Gastrocnemius medialis (tissue), 4 donors: ENCODE results near the gene CHCHD3. TPM values are rescaled to one million over a fixed set of nuclear protein-coding genes. Genes with fewer than 3 reads are reported as not detected.
"Not testable (repeated sequence)": the region's sequence is repeated elsewhere in the genome, so short reads cannot be mapped to it uniquely, and the experiment has no call there.

Experiments
- ATAC-seq, 2 donors: fragments of 150-250 bp; one replicate each; pipeline ENCODE4 v1.9.1; 2016
- DNase-seq, 2 donors: peaks; one replicate each; pipeline ENCODE4 v3.0.0-alpha.2; 2019
- H3K27ac ChIP-seq, 4 donors: fragments of 200-600 bp; sonication (generic); 1 replicate in 1 of 4; 2 replicates in 3 of 4; pipeline ENCODE4 v1.5.1; 2016 to 2018; ENCODE audit warnings: mild to moderate bottlenecking in 2 of 4, moderate library complexity in 1 of 4
- H3K27me3 ChIP-seq, 3 donors: fragments of 200-600 bp; sonication (generic) in 2 of 3; 1 replicate in 1 of 3; 2 replicates in 2 of 3; pipeline versions ENCODE4 v1.5.1 to v1.6.0; 2016 to 2019; ENCODE audit warnings: mild to moderate bottlenecking in 1 of 3, moderate library complexity in 1 of 3
- H3K36me3 ChIP-seq, 2 donors: fragments of 200-600 bp; sonication (generic) in 1 of 2; one replicate each; pipeline ENCODE4 v1.5.1; 2017 to 2018
- H3K4me1 ChIP-seq, 2 donors: fragments of 200-600 bp; sonication (generic) in 1 of 2; one replicate each; pipeline ENCODE4 v1.5.1; 2016 to 2017; ENCODE audit warnings: mild to moderate bottlenecking in 2 of 2
- H3K4me3 ChIP-seq, 4 donors: fragments of 200-600 bp; sonication (generic) in 3 of 4; 1 replicate in 1 of 4; 2 replicates in 3 of 4; pipeline ENCODE4 v1.5.1; 2016 to 2019; ENCODE audit warnings: mild to moderate bottlenecking in 2 of 4
- H3K9me3 ChIP-seq, 3 donors: fragments of 200-600 bp; sonication (generic) in 2 of 3; 1 replicate in 1 of 3; 2 replicates in 2 of 3; pipeline ENCODE4 v1.5.1; 2016 to 2019
- POLR2A ChIP-seq, 2 donors: fragments of 450-650 bp; IDR thresholded peaks; one replicate each; pipeline ENCODE4 v1.6.1; 2017; ENCODE audit warnings: antibody characterized with exemption in 2 of 2, mild to moderate bottlenecking in 2 of 2, moderate library complexity in 2 of 2
- in situ Hi-C, 4 donors: fragments of 200-750 bp; cut with MboI; loops; one replicate each; pipeline versions ENCODE4 v1.15.0 to v1.8.0; 2017; ENCODE audit warnings: low sequenced_read_pairs in 4 of 4
- intact Hi-C: fragments of 100-400 bp; cut with DNase I; formaldehyde crosslinking; loops from one replicate; pipeline ENCODE4 v1.15.1; 2023; ENCODE audit warnings: low total_unique reads
- total RNA-seq, 4 donors: library from RNA; depleted of rRNA; stranded (reverse); fragments of >200 nt; gene quantifications; one replicate each; pipeline versions ENCODE4 v1.1.0 to v1.2.3, GENCODE V29; 2016
- TF ChIP-seq, protein P1 (sequence below), 5 experiments: fragments of 450-650 bp in 3 of 5; fragments of 200-600 bp in 2 of 5; sonication (generic) in 2 of 5; IDR thresholded peaks in 4 of 5; conservative IDR thresholded peaks in 1 of 5; 1 replicate in 4 of 5; 2 replicates in 1 of 5; pipeline ENCODE4 v1.5.1; 2016 to 2019; ENCODE audit warnings: antibody characterized with exemption in 5 of 5, mild to moderate bottlenecking in 3 of 5, moderate library complexity in 3 of 5

The CHCHD3 gene
- total RNA-seq, 4 donors from 2014 or later = 110 to 177 (median 131) TPM

DNA sequence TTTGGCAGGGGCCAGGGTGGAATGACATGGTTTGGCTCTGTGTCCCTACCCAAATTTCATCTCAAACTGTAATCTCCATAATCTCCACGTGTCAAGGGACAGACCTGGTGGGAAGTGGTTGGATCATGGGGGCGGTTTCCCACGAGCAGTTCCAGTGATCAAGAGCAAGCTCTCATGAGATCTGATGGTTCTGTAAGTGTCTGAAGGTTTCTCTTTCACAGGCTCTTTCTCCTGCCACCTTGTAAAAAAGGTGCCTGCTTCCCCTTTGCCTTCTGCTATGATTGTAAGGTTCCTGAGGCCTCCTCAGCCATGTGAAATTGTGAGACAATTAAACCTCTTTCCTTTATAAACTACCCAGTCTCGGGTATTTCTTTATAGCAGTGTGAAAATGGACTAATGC, 188.3 kb downstream of the CHCHD3 start:
- in situ Hi-C loops = no loop called here
- DNase-seq = no peak

DNA sequence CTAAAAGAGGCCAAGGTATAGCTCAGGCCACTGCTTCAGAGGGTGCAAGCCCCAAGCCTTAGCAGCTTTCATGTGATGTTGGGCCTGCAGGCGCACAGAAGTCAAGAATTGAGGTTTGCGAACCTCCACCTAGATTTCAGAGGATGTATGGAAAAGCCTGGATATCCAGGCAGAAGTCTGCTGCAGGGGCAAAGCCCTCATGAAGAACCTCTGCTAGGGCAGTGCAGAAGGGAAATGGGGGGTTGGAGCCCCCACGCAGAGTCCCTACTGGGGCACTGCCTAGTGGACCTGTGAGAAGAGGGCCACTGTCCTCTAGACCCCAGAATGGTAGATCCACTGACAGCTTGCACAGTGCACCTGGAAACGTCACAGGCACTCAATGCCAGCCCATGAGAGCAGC, 189.1 kb downstream of the CHCHD3 start:
- H3K9me3 ChIP-seq, intact Hi-C loops, H3K4me1 ChIP-seq, DNase-seq, H3K4me3 ChIP-seq, ATAC-seq, H3K27me3 ChIP-seq, H3K27ac ChIP-seq, H3K36me3 ChIP-seq, in situ Hi-C loops: not testable (repeated sequence)

More for the DNA sequence above, 188.3 kb downstream of the CHCHD3 start:
- no peaks in the 10 kb centered on the region for H3K4me1 ChIP-seq
- no peaks in the 10 kb centered on the region for H3K27me3 ChIP-seq
- no peak for ATAC-seq
- no peaks in the 10 kb centered on the region for H3K9me3 ChIP-seq
- H3K4me3 ChIP-seq = no peak overlapping the region
- H3K36me3 ChIP-seq = no peaks in the 10 kb centered on the region
- no peak overlapping the region for H3K27ac ChIP-seq
- intact Hi-C loops = no loop called here
- no peak for TF ChIP-seq POLR2A (IDR thresholded peaks at IDR 0.05)
- TF ChIP-seq, protein P1, sequence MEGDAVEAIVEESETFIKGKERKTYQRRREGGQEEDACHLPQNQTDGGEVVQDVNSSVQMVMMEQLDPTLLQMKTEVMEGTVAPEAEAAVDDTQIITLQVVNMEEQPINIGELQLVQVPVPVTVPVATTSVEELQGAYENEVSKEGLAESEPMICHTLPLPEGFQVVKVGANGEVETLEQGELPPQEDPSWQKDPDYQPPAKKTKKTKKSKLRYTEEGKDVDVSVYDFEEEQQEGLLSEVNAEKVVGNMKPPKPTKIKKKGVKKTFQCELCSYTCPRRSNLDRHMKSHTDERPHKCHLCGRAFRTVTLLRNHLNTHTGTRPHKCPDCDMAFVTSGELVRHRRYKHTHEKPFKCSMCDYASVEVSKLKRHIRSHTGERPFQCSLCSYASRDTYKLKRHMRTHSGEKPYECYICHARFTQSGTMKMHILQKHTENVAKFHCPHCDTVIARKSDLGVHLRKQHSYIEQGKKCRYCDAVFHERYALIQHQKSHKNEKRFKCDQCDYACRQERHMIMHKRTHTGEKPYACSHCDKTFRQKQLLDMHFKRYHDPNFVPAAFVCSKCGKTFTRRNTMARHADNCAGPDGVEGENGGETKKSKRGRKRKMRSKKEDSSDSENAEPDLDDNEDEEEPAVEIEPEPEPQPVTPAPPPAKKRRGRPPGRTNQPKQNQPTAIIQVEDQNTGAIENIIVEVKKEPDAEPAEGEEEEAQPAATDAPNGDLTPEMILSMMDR (IDR thresholded peaks at IDR 0.05 in 4 of 5, conservative IDR thresholded peaks at IDR 0.05 in 1 of 5) = no peak

DNA sequence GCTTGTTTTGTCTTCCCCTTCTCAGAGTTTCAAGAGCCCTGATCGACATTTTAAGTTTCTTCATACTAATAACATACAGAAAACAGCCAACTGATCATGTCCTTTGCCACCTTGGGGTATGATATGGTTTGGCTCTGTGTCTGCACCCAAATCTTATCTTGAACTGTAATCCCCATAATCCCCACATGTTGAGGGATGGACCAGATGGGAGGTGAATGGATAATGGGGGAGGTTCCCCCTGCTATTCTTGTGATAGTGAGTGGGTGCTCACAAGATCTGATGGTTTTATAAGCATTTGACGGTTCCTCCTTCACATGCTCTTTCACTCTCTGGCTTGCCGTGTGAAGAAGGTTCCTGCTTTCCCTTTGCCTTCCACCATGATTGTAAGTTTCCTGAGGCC, 190.3 kb downstream of the CHCHD3 start:
- ATAC-seq = no peak
- Histone ChIP-seq H3K27ac (no peak overlapping the region), H3K4me1 (no peaks in the 10 kb centered on the region), H3K36me3 (no peaks in the 10 kb centered on the region), H3K27me3 (no peaks in the 10 kb centered on the region), H3K9me3 (no peaks in the 10 kb centered on the region), H3K4me3 (no peak overlapping the region)
- no peak for DNase-seq
- TF ChIP-seq POLR2A (IDR thresholded peaks at IDR 0.05) = no peak
- in situ Hi-C loops = no loop called here
- intact Hi-C loops = no loop called here

DNA sequence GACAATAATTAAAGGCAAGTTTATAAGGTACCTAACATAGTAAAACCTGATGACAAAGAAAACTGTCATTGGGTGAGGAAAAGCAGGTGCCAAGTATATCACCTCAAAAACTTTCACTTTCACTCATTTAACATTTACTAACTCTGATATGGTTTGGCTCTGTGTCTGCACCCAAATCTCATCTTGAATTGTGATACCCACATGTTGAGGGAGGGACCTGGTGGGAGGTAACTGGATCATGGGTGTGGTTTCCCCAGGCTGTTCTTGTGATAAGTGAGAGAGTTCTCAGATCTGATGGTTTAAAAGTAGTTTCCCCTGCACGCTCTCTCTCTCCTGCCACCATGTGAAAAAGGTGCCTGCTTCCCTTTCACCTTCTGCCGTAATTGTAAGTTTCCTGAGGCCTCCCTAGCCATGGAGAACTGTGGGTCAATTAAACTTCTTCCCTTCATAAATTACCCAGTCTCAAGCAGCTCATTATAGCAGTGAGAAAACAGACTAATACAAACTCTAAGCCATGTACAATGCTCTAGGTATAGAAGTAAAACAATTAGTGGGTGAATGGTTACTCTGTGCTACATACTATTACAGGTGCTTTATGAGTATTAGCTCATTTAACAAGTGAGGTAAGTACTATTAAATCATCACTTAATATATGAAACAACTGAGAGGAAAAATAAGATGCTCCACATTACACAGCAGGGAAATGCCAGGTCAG, 199.0 kb downstream of the CHCHD3 start:
- Histone ChIP-seq H3K9me3 (no peaks in the 10 kb centered on the region), H3K27me3 (no peaks in the 10 kb centered on the region), H3K27ac (no peak overlapping the region), H3K4me3 (no peak overlapping the region), H3K4me1 (peaks cover 10% of the 10 kb centered on the region in 2 donors), H3K36me3 (no peaks in the 10 kb centered on the region)
- ATAC-seq = no peak
- in situ Hi-C loops = no loop called here
- DNase-seq = no peak
- intact Hi-C loops = no loop called here
- TF ChIP-seq POLR2A (IDR thresholded peaks at IDR 0.05) = no peak

DNA sequence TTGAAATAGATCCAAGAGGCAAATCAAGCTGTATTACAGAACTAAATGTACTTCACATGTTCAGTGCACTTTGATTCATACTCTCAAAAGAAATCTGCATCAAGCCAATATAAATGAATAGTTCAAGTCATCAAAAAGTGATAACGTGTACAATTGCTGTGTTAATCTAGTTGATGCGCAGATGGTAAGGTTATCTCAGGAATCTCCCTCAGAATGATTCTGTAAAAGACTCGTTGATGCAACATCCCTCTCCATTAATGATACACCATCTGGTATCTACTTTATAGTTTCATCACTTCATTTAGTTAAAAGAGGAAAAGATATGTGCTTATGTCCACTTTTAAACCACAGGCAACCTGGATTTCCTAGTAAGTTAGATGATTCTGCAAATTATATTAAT, 200.6 kb downstream of the CHCHD3 start:
- intact Hi-C loops = no loop called here
- DNase-seq = no peak
- no peak for TF ChIP-seq POLR2A (IDR thresholded peaks at IDR 0.05)

DNA sequence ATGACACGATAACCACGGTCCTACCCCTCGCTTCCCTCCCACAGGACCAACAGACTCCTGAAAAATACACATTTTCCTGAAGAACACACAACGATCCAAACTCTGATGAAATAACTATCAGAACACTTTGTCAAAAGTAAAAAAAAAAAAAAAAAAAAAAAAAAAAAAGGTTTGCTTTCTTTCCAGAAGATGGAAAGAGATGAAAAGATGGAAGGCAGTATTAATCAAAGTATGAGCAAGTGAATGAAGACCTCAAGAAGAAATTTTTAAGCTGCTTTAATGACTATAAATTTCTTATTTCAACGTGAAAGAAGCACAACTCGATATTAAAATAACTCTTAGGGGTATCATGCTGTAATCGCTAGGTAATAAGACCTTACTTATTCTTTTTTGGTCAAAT, 202.3 kb downstream of the CHCHD3 start:
- ATAC-seq (no peak), DNase-seq (no peak)
- H3K4me1 ChIP-seq = peaks cover 21 to 24% of the 10 kb centered on the region in 2 donors
- H3K36me3 ChIP-seq = no peaks in the 10 kb centered on the region
- TF ChIP-seq POLR2A (IDR thresholded peaks at IDR 0.05) = no peak
- TF ChIP-seq, protein P1 (IDR thresholded peaks at IDR 0.05 in 4 of 5, conservative IDR thresholded peaks at IDR 0.05 in 1 of 5) = no peak
- intact Hi-C loops = no loop called here
- H3K4me3 ChIP-seq = no peak overlapping the region
- H3K9me3 ChIP-seq = no peaks in the 10 kb centered on the region
- no peak overlapping the region for H3K27ac ChIP-seq
- in situ Hi-C loops = no loop called here
- H3K27me3 ChIP-seq = no peaks in the 10 kb centered on the region

More for the DNA sequence above, 200.6 kb downstream of the CHCHD3 start:
- Histone ChIP-seq H3K36me3 (no peaks in the 10 kb centered on the region), H3K9me3 (no peaks in the 10 kb centered on the region), H3K27ac (no peak overlapping the region), H3K27me3 (no peaks in the 10 kb centered on the region), H3K4me1 (peaks cover 21 to 24% of the 10 kb centered on the region in 2 donors), H3K4me3 (no peak overlapping the region)
- ATAC-seq = no peak
- in situ Hi-C loops = no loop called here
